ENCODE measurements around the gene ARSG. TPM values are rescaled to one million over a fixed set of nuclear protein-coding genes. Genes with fewer than 3 reads are reported as not detected.

The ARSG gene
- total and polyA plus RNA-seq, 2 of the 13 experiments (the other 11 are each of a cell fraction or from before 2014, with no cell fraction given): 3.7 to 15.2 TPM

DNA sequence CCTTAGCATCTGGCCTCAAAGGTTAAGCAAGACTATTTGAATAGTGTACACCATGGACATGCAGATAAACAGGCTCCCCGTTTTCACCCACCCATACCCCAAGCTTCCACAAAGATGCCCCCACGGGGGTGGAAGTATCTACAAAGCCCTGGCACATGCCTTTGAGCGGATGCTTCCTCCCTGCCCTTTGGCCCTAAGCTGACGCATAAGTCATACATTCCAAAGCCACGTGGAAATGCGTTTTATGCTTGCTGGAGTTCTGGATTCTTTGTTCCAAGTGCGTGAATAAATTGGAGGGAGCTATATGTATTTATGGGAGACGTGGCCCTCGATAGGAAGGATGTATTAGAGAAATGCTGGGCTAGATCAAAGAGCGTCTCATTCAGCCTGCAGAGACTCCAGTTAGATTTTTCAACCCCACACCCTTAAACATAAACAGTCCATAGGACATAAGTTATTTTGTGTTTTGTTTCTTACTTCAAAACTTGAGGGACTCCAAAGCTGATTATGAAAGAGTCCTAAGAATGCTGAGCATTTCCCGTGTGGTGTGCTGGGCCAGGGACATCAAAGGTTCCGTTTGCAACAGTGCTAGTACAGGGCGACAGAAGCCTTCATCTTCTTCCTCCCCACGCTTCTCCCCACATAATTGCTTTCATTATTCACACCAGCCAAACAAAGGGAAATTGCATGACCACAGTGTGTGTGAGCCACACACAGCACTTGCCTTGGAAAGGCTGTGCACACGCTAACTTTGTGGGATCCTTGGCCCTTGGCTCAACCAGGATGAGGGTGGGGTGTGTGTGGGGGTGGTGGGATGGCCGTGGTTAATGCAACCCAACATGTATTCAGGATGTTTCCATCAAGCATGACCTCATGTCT is 92.4 kb downstream of the ARSG start (continued):
- TF ChIP-seq, protein P1, sequence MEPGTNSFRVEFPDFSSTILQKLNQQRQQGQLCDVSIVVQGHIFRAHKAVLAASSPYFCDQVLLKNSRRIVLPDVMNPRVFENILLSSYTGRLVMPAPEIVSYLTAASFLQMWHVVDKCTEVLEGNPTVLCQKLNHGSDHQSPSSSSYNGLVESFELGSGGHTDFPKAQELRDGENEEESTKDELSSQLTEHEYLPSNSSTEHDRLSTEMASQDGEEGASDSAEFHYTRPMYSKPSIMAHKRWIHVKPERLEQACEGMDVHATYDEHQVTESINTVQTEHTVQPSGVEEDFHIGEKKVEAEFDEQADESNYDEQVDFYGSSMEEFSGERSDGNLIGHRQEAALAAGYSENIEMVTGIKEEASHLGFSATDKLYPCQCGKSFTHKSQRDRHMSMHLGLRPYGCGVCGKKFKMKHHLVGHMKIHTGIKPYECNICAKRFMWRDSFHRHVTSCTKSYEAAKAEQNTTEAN (CRISPR knock-in tag; conservative IDR thresholded peaks at IDR 0.05): peak; percentile 93; the same call in 1 of the 2 replicates
- TF ChIP-seq, protein P2, sequence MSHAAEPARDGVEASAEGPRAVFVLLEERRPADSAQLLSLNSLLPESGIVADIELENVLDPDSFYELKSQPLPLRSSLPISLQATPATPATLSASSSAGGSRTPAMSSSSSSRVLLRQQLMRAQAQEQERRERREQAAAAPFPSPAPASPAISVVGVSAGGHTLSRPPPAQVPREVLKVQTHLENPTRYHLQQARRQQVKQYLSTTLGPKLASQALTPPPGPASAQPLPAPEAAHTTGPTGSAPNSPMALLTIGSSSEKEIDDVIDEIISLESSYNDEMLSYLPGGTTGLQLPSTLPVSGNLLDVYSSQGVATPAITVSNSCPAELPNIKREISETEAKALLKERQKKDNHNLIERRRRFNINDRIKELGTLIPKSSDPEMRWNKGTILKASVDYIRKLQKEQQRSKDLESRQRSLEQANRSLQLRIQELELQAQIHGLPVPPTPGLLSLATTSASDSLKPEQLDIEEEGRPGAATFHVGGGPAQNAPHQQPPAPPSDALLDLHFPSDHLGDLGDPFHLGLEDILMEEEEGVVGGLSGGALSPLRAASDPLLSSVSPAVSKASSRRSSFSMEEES (CRISPR knock-in tag; IDR thresholded peaks at IDR 0.05): peak; percentile 98
- no peak for TF ChIP-seq AGO2 (optimal IDR thresholded peaks at IDR 0.05; ENCODE audit: low read depth, low read length)
- no peak; the same call in 1 of the 2 replicates for TF ChIP-seq ZNF891 (CRISPR knock-in tag; IDR thresholded peaks at IDR 0.05)
- TF ChIP-seq PLSCR1 (CRISPR knock-in tag; IDR thresholded peaks at IDR 0.05; ENCODE audit: borderline replicate concordance): no peak
- no peak for TF ChIP-seq MTA3 (CRISPR knock-in tag; IDR thresholded peaks at IDR 0.05)
- no peak; the same call in 1 of the 2 replicates for TF ChIP-seq SMC3 (IDR thresholded peaks at IDR 0.05; ENCODE audit: low read length)
- TF ChIP-seq AGO1 (IDR thresholded peaks at IDR 0.05; ENCODE audit: low read depth, low read length, poor library complexity, severe bottlenecking): no peak
- TF ChIP-seq RFXANK (CRISPR knock-in tag; IDR thresholded peaks at IDR 0.05): peak; percentile 85
- TF ChIP-seq ATF5 (CRISPR knock-in tag; IDR thresholded peaks at IDR 0.05; ENCODE audit: low read depth): no peak
- TF ChIP-seq NR2F2 (IDR thresholded peaks at IDR 0.05; ENCODE audit: borderline replicate concordance, low read depth): no peak; the same call in none of the 2 replicates
- TF ChIP-seq, protein P3, sequence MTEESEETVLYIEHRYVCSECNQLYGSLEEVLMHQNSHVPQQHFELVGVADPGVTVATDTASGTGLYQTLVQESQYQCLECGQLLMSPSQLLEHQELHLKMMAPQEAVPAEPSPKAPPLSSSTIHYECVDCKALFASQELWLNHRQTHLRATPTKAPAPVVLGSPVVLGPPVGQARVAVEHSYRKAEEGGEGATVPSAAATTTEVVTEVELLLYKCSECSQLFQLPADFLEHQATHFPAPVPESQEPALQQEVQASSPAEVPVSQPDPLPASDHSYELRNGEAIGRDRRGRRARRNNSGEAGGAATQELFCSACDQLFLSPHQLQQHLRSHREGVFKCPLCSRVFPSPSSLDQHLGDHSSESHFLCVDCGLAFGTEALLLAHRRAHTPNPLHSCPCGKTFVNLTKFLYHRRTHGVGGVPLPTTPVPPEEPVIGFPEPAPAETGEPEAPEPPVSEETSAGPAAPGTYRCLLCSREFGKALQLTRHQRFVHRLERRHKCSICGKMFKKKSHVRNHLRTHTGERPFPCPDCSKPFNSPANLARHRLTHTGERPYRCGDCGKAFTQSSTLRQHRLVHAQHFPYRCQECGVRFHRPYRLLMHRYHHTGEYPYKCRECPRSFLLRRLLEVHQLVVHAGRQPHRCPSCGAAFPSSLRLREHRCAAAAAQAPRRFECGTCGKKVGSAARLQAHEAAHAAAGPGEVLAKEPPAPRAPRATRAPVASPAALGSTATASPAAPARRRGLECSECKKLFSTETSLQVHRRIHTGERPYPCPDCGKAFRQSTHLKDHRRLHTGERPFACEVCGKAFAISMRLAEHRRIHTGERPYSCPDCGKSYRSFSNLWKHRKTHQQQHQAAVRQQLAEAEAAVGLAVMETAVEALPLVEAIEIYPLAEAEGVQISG (CRISPR knock-in tag; IDR thresholded peaks at IDR 0.05): peak; percentile 68
- TF ChIP-seq ZNF142 (CRISPR knock-in tag; IDR thresholded peaks at IDR 0.05): peak; percentile 60; the same call in 1 of the 2 replicates
- TF ChIP-seq MTA1 (CRISPR knock-in tag; IDR thresholded peaks at IDR 0.05; ENCODE audit: borderline replicate concordance): peak; percentile 61; the same call in 1 of the 2 replicates
- peak; percentile 94 for TF ChIP-seq JUN (CRISPR knock-in tag; IDR thresholded peaks at IDR 0.05)
